HG03439 (cell line): Measurements from ENCODE around the gene CSPG4.
"Not testable (repeated sequence)": the region's sequence is repeated elsewhere in the genome, so short reads cannot be mapped to it uniquely, and the experiment has no call there.

ENCODE experiments used
- ATAC-seq: cut with Tn5 transposase; IDR thresholded peaks from one replicate; pipeline ENCODE4 v1.9.1; 2021; ENCODE audit warnings: mild to moderate bottlenecking, moderate library complexity; ENCODE audit not compliant: unreplicated experiment

Gene CSPG4

GRCh38 chr15:75649848-75650247 is 62.8 kb downstream of the CSPG4 start:
- no peak for ATAC-seq

GRCh38 chr15:75649045-75649761 is 63.4 kb downstream of the CSPG4 start:
- ATAC-seq = no peak

- no peak for ATAC-seq
These were observed 64.3 kb downstream of the CSPG4 start for GRCh38 chr15:75648156-75649000.

GRCh38 chr15:75647370-75648155 is 65.1 kb downstream of the CSPG4 start, which contains the start of gene SNX33:
SNX33 (plus strand) TSS chr15:75647912; CDS start chr15:75649103, 1,191 bp downstream.
- no peak for ATAC-seq

GRCh38 chr15:75646944-75647364 is 65.7 kb downstream of the CSPG4 start:
- ATAC-seq = no peak

GRCh38 chr15:75646112-75646943 is 66.3 kb downstream of the CSPG4 start:
- no peak for ATAC-seq

GRCh38 chr15:75644376-75644775 is 68.3 kb downstream of the CSPG4 start:
- ATAC-seq = no peak

DNA sequence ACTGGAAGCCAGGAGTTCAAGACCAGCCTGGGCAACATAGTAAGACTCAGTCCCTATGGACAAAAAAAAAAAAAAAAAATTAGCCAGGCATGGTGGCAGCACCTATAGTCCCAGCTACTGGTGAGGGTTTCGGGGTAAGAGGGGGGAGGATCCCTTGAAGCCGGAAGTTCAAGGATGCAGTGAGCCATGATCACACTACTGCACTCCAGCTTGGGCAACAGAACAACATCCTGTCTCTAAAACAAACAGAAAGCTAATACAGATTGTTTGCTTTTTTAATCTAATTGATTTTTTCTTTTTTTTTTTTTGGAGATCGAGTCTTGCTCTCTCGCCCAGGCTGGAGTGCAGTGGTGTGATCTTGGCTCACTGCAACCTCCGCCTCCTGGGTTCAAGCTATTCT is 71.0 kb downstream of the CSPG4 start:
- ATAC-seq = no peak

- no peak for ATAC-seq
These were observed 71.5 kb downstream of the CSPG4 start for GRCh38 chr15:75641179-75641503.

DNA sequence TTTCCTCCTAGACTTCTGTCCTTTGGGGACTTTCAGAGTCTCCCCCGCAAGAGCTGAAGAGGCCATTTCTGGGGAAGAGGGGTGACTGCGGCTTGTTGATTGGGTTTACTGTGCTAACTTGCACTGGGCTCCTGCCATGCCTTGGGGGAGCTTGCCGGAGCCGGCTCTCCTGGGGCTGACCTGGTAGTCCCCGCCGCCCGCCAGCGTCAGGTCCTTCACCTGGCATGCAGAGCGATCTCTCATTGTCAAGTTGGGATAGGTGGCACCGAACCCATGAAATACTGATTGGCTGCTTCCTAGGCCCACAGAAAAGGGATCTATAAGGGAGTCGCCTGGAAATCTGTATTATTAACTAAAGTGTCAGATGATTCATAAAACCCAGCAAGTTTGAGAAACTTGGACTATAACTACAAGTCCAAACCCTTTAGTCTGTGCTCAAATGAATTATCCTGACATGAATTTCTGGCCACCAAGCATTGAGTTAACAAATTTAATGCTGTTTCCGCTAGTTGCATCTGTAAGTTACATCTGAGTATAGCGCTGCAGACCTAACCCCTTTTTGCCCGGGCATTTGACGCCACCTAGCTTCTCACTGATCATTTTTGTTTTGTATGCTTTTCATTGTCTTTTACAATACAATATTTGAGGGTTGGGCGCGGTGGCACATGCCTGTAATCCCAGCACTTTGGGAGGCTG is 72.0 kb downstream of the CSPG4 start:
- peak; percentile 28 for ATAC-seq

- ATAC-seq = peak; percentile 86
These were observed 72.8 kb downstream of the CSPG4 start, which contains the start of gene IMP3 for GRCh38 chr15:75639709-75640482. IMP3 (minus strand) TSS chr15:75640224; CDS start chr15:75640168, 56 bp downstream.

- ATAC-seq = no peak
These were observed 73.4 kb downstream of the CSPG4 start for GRCh38 chr15:75639191-75639708.

- no peak for ATAC-seq
These were observed 75.2 kb downstream of the CSPG4 start for GRCh38 chr15:75637245-75638009.

- ATAC-seq = no peak
These were observed 76.6 kb downstream of the CSPG4 start for GRCh38 chr15:75636026-75636425.

GRCh38 chr15:75633922-75634321 is 78.7 kb downstream of the CSPG4 start:
- ATAC-seq = not testable (repeated sequence)

DNA sequence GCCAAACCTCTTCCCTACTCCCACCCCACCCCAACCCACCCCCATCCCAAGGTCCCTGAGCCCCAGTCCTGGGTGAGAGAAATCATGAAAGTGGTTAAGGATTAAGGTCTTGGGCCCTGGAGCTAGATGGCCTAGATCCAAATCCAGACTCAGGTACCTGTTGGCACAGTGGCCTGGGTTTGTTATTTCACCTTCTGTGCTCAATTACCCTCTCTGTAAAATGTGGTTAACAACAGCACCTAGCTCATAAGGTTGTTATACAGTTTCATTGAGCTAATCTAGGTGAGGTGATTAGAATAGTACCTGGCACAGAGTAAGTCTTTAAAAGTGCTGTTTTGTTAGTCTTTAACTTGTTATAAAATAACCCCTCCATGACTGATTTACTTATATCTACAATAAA is 80.7 kb downstream of the CSPG4 start:
- no peak for ATAC-seq

- peak; percentile 75 for ATAC-seq
These were observed 86.9 kb downstream of the CSPG4 start, which contains the start of gene SNUPN for GRCh38 chr15:75625542-75626347. SNUPN (minus strand) TSS chr15:75625725; CDS start chr15:75621051, 4,674 bp downstream.
